GM18505 (cell line): ENCODE data around the gene TNFRSF25.
"Not testable (repeated sequence)": the region's sequence is repeated elsewhere in the genome, so short reads cannot be mapped to it uniquely, and the experiment has no call there.

Experiments used
- ATAC-seq: cut with Tn5 transposase; IDR thresholded peaks from one replicate; pipeline ENCODE4 v1.9.1; 2021; ENCODE audit not compliant: unreplicated experiment
- POLR2A ChIP-seq: IDR thresholded peaks from 4 replicates; pipeline ENCODE4 v1.6.1; 2011; ENCODE audit warnings: borderline replicate concordance; ENCODE audit not compliant: insufficient read depth, insufficient read length; ENCODE audit errors: extremely low read depth

The TNFRSF25 gene

DNA sequence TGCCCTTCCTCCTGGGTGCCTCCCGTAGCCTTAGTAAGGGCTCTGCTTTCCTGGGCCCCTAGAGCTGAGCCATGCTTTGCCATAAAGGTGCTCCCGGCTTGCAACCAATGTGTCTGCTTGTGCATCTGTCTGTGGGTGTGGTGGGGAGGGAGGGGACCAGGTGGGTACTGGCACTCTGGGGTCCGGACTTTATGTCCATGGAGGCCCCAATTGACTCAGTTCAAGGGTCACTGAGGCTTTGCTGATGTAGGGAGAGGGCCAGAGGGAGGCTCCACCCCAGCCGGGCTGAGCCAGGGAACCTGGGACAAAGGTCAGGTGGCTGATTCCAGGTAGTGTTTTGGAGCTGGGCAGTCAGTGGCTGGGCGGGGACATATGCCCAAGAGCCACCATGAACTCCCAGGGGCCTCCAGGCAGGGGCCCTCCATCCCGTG, 15.0 kb downstream of the TNFRSF25 start:
- TF ChIP-seq POLR2A: no peak

DNA sequence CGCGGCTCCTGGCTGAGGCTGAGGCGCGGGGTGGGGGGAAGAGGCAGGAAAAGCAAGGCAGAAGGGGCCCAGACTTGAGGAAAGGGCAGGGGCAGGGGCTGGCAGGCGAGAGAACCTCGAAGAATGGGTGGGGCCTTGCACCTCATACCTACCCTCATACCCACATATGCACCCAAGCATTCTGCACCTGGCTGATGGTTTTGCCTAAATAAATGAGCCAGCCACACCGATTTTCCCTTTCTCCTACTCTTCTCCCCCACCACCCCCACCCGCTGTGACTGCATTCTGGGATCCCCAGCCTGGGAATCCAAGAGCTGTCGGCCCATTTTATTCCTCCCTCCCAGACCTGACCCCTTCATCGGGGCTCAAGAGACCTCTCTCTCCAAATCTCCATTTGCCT, 15.5 kb downstream of the TNFRSF25 start:
- not testable (repeated sequence) for ATAC-seq

More for the DNA sequence above, 15.0 kb downstream of the TNFRSF25 start:
- ATAC-seq: no peak

DNA sequence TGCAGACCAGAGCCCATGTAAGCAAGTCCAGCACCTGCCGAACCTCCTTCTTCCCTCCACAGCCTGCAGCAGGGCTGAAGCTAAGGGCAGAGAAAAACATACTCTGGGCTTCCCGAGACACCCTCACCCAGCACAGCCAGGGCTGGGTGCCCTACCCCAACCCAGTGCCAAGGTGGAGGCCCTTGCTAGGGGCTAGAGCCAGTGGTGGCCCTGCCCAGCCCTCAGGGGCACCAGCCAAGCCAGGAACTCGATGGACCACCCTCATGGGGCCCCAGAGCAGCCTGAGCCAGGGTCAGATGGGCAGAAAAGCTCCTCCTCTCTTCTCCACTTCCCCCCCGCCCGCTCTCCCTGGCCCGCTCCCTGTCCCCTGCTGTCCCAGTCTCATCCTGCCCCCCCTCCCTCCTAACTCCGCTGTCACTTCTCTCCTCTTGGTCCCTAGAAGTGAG, 15.9 kb downstream of the TNFRSF25 start:
- TF ChIP-seq POLR2A: no peak
- ATAC-seq: no peak

DNA sequence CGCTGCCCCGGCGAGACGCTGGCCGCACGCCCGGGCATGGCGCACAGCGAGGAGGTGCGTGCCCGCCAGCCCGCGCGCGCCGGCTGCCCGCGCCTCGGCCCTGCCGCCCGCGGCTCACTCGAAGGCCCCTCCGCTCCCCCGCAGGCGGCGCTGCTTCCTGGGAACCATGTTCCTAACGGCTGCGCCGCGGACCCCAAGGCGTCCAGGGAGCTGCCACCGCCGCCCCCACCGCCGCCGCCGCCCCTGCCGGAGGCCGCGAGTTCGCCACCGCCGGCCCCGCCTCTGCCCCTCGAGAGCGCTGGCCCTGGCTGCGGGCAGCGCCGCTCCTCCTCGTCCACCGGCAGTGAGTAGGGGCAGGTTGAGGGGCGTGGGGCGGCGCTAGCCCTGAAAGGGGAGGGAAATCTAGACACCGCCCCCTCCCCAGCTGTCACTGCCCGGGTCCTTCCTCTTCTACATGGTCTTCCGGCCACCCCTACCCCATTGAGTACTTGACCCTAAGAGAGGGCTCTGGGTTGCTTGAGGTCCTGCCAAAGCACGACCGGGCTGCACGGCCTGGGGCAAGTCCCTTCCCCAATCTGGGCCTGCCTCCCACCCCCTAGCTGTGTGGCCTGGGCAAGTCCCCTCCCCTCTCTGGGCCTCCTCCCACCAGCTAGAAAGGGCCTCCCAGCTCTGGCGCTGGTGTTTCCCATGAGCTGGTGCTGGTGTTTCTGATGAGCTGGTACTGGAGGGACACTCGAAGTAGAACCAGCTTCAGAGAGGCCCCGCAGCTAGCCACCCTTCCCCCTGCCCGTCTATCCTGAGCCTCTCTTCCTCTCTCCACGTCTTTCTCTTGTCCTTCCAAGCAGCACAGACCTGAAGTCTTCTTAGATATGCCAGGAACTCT, 17.0 kb downstream of the TNFRSF25 start:
- no peak for ATAC-seq
- TF ChIP-seq POLR2A: no peak

DNA sequence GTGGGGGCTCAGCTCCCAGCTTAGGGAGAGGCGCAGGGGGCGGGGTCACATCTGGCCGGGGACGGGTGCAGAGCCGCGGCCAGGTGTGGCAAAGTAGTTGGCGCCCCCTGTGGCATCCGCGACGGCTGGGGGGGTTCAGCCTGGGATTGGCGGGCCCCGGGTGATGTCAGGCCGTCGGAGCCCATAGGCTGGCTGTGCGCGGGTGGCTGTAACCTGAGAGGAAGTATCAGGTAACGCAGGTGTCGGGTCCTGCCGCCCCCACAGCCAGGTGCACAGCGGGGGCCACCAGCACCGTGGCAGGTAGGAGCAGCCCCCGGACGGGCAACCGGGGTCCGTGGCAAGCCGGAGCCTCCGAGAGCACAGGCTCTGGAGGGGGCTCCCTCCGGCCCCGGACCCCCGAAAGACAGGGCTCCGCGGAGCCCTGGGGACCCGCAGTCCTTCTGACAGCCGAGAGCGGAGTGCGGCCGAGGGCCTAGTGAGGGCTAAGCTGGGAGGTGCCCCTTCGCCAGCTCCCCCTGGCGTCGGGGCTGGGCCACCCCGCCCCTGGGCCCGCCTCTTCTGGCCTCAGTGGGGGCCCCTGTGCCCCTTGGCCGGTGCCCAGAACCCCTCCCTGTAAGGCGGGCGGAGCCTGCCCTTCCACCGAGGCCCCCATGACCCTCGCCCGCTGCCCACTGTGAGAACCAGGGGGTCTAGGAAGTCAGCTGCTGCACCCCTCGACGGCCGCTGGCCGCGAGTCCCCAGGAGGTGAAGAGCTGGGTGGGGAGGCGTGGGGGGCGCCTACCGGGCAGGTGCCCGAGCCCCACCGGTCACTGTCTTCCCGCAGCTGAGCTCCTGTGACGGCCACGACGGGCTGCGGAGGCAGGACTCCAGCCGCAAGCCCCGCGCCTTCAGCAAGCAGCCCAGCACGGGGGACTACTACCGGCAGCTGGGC, 17.9 kb downstream of the TNFRSF25 start:
- TF ChIP-seq POLR2A: no peak
- ATAC-seq: no peak

DNA sequence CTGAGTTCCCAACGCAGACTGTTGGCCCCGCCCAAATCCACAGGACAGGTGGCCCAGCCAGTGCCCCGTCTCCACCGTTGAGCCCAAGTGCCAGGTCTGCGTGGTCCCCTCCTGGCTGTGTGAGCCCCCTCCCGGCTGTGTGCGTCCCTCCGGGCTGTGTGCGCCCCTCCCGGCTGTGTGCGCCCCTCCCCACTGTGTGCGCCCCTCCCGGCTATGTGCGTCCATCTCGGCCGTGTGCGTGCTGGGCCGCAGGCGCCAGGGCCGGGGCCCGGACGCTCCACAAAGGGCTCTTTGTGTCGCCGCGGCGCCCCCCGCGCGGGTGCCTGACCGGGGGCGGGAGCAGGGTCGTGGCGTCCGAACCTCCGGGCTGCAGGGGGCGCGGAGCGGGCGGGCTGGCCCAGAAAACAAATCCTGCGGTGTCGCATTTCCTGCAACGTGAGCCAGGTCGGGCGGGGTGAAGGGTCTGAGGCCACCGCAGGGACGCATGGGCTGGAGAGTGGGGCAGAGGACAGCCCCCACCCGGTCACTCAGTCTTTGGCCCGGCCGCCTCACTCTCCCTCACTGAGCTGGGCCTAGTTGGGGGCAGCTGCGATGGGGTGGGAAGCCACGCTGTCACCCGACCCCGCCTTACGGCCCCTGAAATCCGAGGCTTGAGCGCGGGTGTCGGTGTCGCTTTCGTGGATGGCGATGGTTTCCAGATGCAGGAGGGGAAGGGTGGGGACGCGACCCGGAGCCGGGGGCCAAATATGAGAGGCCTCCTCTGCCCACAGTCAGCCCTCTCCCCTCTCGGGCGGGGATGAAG, 18.8 kb downstream of the TNFRSF25 start:
- no peak for ATAC-seq
- TF ChIP-seq POLR2A: no peak

DNA sequence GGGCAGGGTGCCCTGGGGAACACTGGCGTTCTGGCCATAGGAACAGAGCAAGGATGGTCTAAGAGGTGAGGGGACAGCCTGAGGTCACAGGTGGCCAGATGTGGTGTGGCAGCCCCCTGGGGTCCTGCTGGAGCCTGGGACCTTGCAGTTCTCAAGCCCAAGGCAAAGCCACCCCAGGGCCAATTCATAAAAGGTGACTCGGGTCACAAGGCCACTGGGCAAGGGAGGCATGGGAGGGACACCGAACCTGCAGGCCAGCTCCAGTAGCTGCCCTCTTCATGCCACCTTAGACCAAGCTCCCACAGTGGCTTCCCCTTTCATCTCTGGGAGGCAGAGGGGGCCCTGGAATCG, 19.3 kb downstream of the TNFRSF25 start:
- no peak for ATAC-seq
- TF ChIP-seq POLR2A: no peak

DNA sequence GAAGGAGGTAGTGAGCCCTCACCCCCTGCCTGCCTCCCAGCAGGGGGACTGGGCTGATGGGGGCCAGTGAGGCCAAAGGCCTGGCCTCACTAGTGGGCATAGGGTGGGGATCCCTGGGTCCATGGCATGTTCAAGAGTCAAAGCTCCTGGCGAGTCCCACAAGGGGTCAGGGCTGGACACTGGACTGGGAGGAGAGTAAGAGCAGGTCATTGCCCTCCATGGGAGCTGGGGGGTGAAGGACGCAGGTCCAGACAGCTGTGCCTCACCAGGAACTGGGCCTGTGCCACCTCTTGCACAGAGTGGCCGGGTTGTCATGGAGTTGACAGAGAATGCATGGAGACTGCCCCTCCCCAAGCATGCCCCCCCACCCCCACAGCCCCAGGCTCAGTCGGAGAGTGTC, 20.0 kb downstream of the TNFRSF25 start:
- ATAC-seq: not testable (repeated sequence)

DNA sequence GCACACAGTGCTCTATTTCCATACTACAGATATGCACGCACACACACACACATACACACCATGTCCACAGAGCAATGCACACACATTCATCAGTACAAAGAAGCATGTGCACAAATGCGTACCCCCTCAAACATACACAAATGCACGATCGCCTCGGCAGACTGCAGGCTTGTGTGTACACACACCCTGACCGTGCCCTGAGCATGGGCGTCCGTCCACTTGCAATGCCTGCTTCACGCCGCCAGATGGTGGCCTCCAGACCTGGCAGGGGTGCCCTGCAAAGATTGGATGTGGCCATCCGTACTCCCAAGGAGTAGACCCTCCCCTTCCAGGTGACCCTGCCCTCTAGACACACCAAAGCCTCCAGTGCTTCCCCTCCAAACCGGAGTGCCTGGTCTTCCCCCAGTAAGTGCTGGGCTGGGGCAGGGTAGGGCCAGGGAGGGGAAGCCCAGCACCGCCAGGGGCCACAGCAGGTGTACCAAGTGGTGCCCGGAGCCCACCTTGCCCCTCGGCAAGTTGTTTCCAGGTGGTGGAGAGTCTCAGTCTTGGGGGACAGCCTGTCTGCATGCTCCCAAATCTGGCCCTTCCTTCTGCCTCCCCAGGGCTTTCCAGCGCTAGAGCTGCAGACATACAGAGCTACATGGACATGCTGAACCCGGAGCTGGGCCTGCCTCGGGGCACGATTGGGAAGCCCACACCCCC, 20.8 kb downstream of the TNFRSF25 start:
- TF ChIP-seq POLR2A: no peak
- ATAC-seq: no peak

DNA sequence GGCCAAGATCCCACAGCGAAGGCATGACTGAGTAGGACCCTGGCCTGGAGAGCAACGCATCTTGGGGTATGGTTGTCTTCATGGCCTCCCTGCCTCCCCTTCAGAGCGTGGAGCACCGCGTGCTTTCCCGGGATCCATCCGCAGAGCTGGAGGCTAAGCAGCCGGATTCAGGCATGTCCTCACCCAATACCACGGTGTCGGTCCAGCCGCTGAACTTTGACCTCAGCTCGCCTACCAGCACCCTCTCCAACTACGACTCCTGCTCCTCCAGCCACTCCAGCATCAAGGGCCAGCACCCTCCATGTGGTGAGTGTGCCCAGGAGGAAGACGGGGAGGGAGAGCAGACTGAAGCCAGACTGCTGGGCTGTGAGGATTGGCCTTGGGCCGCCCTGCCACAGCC, 21.6 kb downstream of the TNFRSF25 start:
- TF ChIP-seq POLR2A: no peak
- ATAC-seq: no peak

DNA sequence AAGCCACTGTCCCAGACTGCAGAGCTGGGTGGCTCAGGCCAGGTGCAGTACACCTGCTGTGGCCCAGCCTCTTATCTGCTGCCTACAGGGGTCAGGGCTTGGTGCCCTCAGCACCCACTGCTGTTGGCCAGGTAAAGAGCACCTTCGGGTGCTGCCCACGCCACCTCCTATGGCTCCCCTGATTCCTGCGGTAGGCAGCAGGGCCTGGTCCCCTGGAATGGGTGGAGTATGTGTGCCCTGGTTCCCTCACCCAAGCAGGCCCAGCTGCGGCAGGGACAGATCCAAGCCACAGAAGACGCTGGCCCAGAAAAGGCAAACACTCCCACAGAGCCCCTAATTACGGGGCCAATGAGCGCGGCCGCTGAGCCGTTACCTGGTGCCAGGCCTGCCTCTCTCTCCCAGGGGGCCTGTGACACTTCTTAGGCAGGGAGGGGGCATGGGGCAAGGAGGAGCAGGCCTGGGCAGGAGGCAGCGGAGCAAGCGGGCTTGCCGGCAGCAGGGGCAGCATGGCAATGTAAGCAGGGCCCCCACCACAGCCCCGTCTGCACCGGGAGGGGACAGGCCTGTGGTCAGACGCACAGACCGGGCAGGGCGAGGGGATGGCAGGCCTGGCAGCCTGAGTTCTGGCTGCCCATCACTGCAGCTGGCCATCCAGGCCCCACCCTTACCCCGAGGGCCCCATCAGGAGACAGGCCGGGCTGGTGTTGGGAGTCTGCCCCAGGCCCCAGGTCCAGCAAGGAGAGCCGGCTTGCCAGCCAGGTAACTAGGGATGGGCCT, 22.4 kb downstream of the TNFRSF25 start:
- TF ChIP-seq POLR2A: no peak
- no peak for ATAC-seq

DNA sequence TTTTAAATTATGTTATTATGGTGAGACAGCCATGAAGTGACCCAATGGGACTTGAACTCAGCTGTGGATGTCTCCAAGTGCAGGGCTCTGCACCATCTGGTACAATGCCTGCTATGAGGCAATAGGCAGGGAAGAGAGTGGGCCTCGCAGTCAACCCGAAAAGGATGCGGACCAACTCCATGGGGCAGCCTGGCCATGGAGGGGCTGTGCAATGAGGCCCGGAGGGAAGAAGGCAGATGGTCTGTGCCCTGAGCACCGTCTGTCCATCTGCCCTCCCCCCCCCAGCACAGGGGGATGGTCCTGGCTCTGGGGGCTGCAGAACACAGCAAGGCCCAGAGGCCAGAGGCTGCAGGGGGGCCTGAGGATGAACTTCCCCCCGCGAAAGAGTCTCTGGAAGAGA, 24.4 kb downstream of the TNFRSF25 start:
- TF ChIP-seq POLR2A: no peak
- no peak for ATAC-seq
